ENCODE data around the gene COMMD10.
"Not testable (repeated sequence)": the region's sequence is repeated elsewhere in the genome, so short reads cannot be mapped to it uniquely, and the experiment has no call there.

The COMMD10 gene

DNA sequence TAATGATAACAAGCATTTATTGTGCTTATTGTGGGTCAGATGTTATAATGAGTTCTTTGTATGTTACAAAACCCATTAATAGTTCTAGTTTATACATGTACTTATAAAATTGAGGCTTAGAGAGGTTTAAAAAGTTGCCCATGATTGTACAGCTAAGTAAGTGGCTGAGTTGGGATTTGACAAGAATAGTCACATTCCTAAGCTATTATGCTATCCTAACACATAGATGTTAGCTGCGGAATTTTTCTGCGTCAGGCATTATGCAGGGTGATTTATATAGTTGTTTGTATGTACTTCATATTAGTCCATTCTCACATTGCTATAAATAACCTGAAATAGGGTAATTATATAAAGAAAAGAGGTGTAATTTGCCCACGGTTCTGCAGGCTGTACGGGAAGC lies 12.5 kb downstream of the COMMD10 start:
- no peak for DNase-seq (ENCODE audit: low read depth, low spot score)

DNA sequence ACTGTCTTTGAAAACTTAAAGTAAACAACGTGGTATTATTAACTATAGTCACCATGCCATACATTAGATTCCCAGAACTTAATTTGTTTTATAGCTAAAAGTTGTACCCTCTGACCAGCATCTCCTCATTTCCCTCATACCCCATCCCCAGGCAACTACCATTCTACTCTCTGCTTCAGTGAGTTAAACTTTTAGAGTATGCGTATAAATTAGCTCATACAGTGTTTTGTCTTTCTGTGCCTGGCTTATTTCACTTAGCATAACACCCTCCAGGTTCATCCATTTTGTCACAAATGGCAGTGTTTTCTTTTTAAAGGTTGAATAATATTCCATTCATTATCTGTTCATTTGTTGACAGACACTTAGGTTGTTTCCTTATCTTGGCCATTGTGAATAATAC lies 14.2 kb downstream of the COMMD10 start:
- DNase-seq (ENCODE audit: low read depth, low spot score) = no peak

DNA sequence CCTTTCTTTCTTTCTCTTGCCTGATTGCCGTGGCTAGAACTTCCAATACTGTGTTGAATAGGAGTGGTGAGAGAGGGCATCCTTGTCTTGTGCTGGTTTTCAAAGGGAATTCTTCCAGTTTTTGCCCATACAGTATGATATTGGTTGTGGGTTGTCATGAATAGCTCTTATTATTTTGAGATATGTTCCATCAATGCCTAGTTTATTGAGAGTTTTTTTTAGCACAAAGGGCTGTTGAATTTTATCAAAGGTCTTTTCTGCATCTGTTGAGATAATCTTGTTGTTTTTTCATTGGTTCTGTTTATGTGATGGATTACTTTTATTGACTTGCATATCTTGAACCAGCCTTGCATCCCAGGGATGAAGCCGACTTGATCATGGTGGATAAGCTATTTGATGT lies 20.1 kb downstream of the COMMD10 start:
- not testable (repeated sequence) for DNase-seq (ENCODE audit: low read depth, low spot score)

DNA sequence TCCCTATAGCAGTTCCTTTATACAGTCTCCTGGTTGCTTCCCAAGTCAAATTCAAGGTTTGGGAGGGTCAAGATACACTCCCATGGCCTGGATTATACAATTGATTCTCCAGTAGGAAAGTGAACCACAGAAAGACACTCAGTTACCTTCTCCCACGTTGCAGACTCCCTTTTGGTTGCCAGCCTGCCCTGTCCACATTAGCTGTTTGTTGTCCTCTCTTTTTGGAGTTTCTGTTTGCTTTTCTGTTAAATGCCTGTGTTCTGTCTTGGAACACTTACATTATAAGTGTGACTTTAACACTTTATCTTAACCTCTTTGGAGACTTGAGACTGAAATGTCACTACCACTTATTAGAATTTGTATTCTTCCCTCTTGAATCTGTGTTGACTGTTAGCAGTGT lies 30.3 kb downstream of the COMMD10 start:
- DNase-seq (ENCODE audit: low read depth, low spot score) = no peak

DNA sequence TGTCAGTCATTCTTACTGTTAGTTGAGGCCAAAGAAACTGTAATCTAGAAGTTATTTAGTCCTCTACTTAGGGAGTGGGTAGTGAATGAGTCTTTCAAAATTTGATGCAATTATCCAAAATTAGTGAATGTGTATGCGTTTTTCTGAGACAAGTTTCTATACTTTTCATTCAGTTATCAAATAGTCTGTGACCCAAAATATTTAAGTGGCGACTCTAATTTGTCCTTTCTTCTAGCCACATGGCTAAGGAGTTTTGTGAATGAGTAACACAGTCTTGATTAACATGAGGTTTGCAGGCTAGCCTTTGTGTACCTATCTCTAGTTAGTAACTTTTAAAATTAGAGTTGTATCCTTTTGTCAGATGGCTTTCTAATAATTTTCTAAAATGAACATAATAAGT lies 45.6 kb downstream of the COMMD10 start:
- DNase-seq (ENCODE audit: low read depth, low spot score) = no peak

DNA sequence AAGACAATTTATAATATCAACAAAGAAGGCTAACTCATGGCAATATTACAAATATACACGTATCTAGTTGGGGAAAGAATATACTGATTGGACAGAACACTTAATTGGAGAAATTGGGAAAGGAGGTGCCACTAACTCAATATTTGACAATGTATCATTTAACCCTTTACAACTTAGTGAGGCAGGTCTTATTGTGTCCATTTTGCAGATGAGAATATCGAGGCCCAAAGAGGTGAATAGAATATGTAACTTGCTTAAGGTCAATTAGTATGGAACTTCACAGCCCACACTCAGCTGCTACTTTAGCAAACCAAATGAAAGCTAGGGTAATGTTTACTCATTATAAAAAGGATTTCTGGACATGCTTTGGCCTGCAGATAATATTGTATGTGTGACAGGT lies 46.2 kb downstream of the COMMD10 start:
- no peak for DNase-seq (ENCODE audit: low read depth, low spot score)

DNA sequence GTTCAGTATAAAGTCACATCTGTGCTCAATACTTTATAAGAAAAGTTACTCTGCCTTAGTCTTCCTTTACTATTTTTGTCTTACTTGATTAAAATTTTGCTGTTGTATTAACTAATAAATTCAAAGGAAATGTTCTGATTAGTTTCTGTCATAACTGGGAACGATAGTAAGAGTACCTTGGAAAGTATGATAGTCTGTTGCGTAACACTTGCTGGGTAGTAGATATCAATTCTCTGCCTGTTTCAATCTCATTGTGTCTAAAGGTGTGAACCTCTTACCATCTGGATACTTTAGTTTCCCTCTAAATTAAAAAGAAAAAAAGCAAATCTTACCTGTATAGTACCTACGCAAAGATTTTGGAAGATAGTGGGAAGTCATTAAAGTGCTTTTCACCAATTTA lies 48.5 kb downstream of the COMMD10 start:
- DNase-seq (ENCODE audit: low read depth, low spot score) = no peak

DNA sequence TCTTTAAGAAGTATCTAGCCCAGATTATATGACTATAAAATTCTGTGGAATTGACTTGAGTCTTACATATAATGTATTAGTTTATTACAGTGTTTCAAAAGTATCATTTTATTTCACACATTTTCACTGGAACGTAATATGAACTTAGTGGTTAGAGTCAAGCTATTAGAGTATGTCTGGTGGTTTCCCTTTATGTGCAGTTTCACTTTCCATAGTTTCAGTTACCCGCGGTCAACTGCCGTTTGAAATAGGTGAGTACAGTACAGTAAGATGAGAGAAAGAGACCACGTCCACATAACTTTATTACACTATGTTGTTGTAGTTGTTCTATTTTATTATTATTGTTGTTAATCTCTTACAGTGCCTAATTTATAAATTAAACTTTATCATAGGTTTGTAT lies 50.5 kb downstream of the COMMD10 start:
- DNase-seq (ENCODE audit: low read depth, low spot score) = no peak

DNA sequence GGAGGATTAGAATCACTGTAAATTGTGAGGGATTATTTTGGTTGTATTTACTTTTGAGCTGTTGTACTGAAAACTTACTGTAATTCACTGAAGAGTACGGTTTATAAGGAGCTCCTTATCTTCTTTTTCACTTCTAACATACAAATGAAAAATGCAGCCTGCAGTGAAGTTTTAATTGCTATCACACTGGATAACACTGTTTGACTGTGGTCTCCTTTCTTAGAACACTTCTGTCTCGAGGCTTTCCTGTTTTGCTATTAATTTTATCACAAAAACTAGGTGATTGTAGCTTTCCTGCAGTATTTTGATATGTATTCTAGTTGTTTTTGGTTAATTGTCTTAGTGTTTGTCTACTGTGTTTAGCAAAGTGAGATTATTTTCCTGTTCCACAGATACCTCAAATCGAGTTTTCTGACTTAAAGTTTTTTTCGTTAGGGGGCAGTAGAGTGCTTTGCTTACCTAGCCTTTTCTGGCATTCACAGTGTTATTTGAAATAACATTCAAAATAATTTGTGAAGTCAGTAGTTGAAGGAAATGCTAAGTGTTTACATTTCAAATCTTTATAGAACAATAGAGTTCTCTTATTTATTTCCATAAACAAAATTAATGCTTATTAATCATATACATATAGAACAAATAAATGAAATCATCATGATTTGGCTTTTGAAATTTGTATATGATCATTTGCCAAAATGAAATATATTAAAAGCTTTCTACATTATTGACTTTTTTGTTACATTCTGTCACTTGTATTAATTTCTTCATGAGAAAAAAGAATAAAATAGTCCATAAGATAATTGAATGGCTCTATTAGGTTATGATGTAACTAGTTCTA lies 52.9 kb downstream of the COMMD10 start:
- peak; percentile 23 for DNase-seq (ENCODE audit: low read depth, low spot score)

DNA sequence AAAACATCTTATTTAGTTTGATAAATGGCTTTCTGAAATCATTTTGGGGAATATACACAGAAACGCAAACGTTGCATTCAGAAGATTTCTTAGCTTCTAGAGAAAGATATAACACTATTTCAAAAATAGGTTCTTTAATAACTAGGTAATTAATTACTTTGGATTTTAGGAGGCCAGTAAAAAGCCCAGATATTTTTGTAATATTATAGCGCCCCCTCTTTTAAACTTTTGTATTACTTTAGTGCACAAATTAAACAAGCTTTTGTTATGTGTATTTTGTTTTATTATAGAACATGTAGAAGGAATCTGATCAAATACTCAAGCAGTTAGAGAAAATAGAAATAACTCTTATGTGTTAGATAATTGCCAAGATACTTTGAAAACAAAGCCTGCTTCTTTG lies 57.7 kb downstream of the COMMD10 start:
- DNase-seq (ENCODE audit: low read depth, low spot score) = no peak

DNA sequence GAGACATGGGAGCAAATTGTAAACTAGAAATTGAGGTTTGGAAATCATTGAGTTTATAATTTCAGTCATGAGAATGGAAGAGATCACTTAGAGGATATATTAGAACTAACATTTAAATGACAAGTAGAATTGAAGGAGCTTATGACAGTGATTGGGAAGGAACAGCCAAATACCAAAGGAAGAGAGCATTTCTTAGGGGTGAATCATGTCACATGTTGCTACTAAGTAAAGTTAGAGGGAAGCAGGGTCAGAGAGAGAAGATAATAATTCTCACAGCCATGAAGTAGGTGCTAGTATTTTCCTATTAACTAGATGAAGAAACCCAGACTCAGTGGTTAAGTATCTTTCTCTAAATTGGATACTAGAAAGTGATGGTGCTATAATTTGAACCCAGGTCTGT lies 59.3 kb downstream of the COMMD10 start:
- no peak for DNase-seq (ENCODE audit: low read depth, low spot score)

DNA sequence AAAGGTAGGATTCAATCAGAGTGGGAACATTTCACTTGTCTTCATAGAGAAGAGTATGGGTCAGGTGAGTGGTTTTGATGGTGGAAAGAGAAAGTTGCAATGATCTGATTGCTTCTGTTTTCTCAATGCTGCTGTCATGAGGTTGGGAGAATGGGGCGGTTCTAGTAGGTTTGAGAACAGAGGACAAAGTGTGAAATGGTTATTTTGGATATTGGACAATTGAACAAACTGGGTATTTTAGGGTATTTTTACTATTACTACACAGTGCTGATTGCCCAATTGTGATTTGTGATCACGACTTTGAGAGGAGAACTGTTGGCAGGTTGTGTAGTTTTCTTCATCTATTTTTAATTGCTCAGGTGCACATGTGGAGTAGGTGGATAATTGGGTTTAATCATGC lies 60.2 kb downstream of the COMMD10 start:
- DNase-seq (ENCODE audit: low read depth, low spot score) = no peak

DNA sequence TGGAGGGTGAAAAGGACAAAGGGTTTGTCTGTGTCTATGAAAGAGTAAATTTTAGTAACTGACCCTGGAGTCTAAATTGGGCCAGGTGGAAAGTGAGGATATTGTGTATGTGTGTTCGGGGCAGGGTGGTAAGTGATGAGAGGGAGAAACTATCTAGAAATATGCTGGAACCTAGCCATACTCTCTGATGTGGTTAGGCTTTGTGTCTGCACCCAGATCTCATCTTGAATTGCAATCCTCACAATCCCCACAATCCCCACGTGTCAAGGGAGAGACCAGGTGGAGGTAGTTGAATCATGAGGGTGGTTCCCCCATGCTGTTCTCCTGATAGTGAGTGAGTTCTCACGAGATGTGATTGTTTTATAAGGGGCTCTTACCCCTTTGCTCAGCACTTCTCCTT lies 60.6 kb downstream of the COMMD10 start:
- no peak for DNase-seq (ENCODE audit: low read depth, low spot score)

DNA sequence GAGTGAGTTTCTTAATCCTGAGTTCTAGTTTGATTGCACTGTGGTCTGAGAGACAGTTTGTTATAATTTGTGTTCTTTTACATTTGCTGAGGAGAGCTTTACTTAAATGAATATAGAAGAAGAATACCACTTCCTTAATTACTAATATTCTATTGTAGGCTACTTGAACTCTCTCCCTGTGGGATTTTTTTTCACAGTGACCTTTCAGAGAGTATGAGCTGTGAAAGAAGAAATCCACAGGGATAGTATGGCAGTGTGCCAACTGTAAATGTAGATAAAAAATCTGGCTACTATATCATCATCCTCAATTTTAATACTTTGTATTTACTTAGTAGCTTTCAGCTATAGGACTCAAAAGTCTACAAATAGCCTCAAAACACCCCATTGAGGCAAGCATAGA lies 67.3 kb downstream of the COMMD10 start:
- DNase-seq (ENCODE audit: low read depth, low spot score) = no peak

DNA sequence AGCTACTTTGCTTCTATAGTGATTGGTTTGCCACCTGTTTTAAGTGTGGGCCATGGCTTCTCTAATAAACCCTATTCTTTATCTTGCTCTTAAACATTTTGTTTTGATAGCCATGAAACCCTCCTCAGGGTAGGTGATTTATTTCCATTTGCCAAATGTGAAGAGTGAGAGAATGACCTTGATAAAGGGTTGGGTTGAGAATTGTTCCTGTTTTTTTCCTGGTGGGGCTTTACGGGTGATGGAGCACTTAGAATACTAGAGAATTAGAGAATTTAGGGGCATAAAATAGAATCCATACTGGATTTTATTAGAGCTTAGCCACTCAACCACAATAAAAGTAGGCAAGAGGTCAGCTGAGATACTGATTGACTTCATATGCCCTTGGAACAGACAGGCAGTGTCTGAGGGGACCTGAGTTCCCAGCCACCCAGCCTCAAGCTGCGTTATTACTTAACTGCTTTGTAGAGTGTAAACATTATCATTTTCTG lies 68.9 kb downstream of the COMMD10 start:
- no peak for DNase-seq (ENCODE audit: low read depth, low spot score)

DNA sequence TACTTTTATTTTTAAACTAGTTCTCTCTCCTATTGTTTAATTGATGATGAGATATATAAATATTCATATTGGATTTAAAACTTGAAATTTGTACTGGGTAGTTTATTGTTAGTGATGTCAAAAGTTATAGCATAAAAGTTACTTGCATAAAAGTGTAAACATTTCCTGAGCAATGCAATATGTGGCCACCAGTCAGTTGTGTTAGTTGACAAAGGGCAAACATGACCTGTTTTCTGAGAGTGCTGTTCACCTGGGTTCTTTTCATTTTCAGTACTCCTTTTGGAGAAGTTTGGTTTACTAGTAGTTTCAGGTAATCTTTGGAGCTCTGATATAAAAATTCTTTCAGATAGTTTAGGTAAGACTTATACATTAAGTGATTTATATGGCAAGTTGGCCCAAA lies 69.4 kb downstream of the COMMD10 start:
- DNase-seq (ENCODE audit: low read depth, low spot score) = no peak

DNA sequence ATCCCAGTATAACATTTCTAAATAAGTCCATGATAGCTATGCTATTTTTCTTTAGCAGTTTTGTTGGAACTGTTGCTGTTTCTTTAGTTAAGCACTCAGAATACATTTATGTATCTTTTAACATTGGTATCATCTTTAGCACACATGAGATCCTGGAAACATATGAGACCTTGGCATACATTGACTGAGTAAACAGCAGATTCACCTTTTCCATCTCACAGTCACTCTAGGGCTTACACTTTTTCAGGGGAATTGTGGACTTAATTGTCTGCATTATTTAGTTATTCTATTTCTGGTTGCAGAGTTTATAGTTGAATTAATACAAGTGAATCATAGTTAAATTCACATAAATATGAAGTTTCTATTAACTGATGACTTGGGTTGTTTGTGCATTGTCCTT lies 70.1 kb downstream of the COMMD10 start:
- no peak for DNase-seq (ENCODE audit: low read depth, low spot score)

DNA sequence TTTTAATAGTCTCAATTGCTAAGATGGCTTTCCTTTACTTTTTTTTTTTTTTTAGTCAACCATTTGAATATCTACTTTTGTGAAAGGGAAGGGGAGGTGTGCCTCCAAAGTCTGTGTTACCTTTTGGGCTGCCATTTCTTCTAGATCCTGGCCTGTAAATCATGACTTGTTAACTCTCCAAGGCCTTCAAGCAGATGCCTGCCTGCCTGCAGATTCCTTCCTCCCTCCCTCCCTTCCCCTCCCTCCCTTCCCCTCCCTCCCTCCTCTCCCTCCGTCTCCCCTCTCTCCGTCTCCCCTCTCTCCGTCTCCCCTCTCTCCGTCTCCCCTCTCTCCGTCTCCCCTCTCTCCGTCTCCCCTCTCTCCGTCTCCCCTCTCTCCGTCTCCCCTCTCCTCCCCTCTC lies 73.1 kb downstream of the COMMD10 start:
- no peak for DNase-seq (ENCODE audit: low read depth, low spot score)

DNA sequence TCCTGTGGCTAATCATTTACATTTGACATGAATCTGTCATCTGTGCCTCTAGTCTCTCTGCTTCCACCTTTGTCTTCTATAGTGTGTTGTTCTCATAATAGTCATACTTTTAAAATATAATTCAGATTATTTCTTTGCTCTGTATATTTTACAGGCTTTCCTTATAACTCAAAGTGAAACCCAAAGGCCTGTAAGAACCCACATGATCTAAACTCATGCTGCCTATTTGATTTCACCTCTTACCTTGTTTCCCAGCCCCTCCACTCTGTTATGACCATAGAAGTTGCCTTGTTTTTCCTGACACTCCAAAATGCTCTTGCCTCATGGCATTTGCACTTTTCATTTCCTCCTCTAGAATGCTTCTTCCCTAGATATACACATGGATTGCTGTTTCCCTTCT lies 74.2 kb downstream of the COMMD10 start:
- no peak for DNase-seq (ENCODE audit: low read depth, low spot score)

DNA sequence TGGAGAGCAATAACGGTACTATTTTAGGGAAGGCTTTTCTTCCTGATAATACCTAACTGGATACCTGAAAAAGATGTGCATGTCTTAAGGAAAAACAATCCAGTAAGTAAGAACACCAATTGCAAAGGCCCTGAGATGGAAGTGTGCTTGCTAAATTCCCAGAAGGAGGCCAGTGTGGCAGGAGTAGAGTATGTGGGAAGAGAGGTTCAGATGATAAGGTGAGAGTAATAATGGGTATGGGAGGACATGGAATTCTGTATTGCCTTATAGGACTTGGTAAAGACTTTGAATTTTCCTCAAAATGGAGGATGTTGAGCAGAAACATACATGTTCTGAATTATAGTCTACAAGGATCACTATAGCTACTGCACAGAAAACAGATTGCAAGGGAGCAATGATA lies 89.3 kb downstream of the COMMD10 start:
- no peak for DNase-seq (ENCODE audit: low read depth, low spot score)

DNA sequence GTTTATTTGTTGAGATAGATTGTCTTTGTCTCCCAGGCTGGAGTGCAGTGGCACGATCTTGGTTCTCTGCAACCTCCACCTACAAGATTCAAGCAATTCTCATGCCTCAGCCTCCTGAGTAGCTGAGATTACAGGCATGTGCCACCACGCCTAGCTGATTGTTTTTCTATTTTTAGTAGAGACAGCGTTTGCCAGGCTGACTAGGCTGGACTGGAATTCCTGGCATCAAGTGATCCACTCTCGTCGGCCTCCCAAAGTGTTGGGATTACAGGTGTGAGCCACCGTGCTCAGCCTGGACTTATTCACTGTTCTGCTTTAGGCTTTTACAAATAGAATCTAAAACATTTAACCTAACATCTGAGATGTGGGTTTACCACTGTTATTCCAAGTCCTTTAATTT lies 91.3 kb downstream of the COMMD10 start:
- DNase-seq (ENCODE audit: low read depth, low spot score) = no peak

DNA sequence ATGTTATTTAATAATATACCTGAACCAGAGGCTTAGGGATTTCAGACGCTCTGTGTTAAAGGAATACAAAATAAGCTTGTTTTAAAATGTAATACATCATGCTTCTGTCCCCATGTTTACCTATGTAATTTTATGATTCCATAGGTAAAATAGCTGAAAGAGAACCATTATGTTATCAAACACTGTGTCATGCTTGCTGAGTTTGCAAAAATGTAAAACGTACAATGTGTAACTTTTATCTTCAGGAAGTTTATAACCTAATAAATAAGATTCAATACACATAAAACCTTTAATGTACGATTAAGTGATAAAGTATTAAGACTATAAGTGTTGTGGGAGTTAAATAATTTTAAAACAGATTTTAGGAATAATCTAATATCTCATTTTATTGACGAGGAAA lies 94.1 kb downstream of the COMMD10 start:
- DNase-seq (ENCODE audit: low read depth, low spot score) = no peak

DNA sequence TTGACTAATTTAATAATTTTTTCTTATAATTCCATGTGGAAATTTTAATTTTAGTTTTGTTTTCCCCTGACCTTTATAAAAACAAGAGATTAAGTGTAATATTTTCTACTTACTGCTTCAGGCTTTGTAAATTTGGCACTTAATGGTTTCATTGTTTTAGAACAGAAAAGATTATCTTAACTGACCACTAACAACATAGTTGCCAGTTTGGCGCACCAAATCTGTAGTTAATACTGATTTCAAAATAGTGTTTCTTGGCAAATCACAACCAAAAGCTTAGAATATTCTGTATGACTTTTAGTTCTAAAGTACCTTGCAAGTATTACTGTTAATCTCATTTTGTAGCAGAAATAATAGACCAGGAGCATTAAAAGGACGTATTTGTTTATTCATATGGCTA lies 124.3 kb downstream of the COMMD10 start:
- DNase-seq (ENCODE audit: low read depth, low spot score) = no peak

DNA sequence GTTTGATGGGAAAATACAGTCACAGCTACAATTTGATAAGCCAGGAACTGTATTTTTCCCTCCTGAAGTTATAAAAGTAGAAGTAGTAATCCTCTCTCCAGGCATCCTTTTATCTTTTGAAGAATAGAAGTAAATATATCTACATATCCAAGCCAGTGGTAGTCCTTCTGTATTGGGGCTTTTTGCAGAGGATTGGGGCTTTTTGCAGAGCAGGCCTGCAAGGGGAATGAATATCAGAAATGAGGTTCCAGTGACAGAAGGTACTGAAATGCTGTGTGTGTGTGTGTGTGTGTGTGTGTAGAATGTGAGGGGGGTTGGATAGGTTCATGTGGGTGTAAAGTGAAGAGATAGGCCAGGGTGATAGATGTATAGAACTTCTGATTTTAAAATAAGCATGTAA lies 127.4 kb downstream of the COMMD10 start:
- no peak for DNase-seq (ENCODE audit: low read depth, low spot score)

Data from smooth muscle cell of the brain vasculature (primary cell).